GM10266 (cell line): Measurements from ENCODE around the gene RLBP1.
"Not testable (repeated sequence)": the region's sequence is repeated elsewhere in the genome, so short reads cannot be mapped to it uniquely, and the experiment has no call there.

Source experiments
- DNase-seq: peaks from one replicate; pipeline ENCODE4 v3.0.0; 2012; ENCODE audit errors: extremely low spot score
- CTCF ChIP-seq: IDR thresholded peaks from 2 replicates; pipeline ENCODE4 v1.5.1; 2012; ENCODE audit warnings: mild to moderate bottlenecking, low read depth; ENCODE audit not compliant: control insufficient read depth, insufficient read depth; ENCODE audit errors: missing control alignments

RLBP1 gene

GRCh38 chr15:89221543-89221942, at the start of gene RLBP1:
RLBP1 (minus strand) TSS chr15:89221579; CDS start chr15:89218975, 2,604 bp downstream.
- DNase-seq: no peak
- TF ChIP-seq CTCF: no peak

- not testable (repeated sequence) for DNase-seq
Measured at GRCh38 chr15:89250142-89250541, 28.8 kb upstream of the RLBP1 start.

DNA sequence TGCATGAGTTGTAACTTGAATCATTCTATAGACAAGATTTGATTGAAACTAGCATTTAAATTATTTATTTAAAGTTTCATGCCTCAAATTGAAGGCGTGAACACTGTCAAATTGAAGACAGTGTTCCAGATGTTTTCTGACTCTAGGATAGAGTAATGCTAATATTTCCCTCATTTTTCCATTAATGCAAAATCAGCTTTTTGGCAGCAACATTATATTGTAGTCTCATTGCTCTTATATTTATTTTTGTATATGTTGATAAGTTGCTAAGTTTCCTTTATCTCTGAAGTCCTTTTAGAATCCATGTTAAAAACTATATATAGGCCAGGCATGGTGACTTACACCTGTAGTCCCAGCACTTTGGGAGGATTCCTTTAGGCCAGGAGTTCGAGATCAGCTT, 27.2 kb upstream of the RLBP1 start:
- TF ChIP-seq CTCF: no peak
- DNase-seq: no peak

DNA sequence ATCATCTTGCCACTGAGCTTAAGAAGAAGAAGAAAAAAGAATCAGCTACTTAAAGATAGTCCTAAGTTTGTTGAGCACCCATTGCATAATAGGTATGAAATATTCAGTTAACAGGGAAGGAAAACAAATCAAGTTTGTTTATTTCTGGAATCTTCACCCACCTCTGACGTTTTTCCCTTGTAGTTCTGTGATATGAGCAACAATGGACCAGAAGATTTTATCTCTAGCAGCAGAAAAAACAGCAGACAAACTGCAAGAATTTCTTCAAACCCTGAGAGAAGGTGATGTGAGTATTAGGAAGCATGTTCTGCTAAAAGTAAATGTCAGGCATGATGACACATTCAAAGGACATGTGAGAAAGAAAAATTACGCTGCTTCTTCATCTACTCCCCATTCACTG, 26.1 kb upstream of the RLBP1 start:
- no peak for DNase-seq
- TF ChIP-seq CTCF: no peak

DNA sequence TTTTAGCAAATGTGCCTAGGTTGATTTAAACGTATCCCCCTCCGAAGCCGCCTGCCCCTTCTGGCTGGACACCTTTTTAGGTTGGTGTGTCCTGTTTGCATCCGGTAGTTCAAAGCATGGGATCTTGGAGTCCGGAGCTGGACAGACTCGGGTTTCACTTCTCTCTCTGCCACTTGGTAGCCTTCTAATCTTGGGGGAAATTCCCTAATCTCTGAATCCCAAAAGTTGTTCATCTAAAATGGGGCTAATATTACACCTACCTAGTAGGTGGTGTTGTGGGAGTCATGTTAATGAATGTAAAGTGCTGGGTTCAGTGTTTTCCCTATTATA, 23.2 kb upstream of the RLBP1 start:
- DNase-seq: no peak
- TF ChIP-seq CTCF: no peak

GRCh38 chr15:89243691-89244573, 22.6 kb upstream of the RLBP1 start, which contains the start of gene FANCI:
FANCI (plus strand) TSS chr15:89243979; CDS start chr15:89247648, 3,669 bp downstream.
- peak; percentile 89 for DNase-seq
- TF ChIP-seq CTCF: peak; percentile 74

DNA sequence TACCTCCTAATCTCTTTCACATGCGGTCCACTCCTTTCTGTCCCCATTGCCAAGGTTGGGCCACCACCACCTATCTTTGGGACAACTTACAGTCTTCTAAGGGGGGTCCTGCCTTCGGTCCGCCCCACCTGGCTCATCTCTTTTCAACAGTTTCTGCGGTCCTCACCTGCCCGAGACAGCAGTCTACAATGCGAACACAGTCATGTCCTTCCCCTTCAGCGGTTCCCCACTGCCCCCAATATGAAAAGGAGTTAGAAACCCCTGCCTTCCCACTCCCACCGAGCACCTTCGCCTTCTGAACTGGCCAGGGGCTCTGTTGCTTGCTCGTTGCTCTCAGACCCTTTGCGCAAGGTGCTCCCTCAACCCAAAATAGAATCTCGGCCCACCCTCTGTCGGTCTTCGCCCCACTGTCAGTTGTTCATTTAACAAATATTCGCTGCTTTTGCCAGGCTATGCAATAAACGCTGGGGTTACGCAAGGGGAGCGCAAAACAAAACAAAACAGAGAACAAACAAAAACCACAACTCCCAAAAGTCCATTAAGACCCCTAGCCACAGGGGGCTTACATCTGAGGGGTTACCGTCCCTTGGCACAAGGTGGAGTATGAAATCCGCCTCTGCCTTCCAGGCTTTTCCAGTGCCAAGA, 21.8 kb upstream of the RLBP1 start:
- no peak for TF ChIP-seq CTCF
- DNase-seq: no peak

GRCh38 chr15:89239883-89240810, 18.8 kb upstream of the RLBP1 start:
- DNase-seq: not testable (repeated sequence)
